ENCODE measurements around the gene RNU1-3.
"Not testable (repeated sequence)": the region's sequence is repeated elsewhere in the genome, so short reads cannot be mapped to it uniquely, and the experiment has no call there.

DNA sequence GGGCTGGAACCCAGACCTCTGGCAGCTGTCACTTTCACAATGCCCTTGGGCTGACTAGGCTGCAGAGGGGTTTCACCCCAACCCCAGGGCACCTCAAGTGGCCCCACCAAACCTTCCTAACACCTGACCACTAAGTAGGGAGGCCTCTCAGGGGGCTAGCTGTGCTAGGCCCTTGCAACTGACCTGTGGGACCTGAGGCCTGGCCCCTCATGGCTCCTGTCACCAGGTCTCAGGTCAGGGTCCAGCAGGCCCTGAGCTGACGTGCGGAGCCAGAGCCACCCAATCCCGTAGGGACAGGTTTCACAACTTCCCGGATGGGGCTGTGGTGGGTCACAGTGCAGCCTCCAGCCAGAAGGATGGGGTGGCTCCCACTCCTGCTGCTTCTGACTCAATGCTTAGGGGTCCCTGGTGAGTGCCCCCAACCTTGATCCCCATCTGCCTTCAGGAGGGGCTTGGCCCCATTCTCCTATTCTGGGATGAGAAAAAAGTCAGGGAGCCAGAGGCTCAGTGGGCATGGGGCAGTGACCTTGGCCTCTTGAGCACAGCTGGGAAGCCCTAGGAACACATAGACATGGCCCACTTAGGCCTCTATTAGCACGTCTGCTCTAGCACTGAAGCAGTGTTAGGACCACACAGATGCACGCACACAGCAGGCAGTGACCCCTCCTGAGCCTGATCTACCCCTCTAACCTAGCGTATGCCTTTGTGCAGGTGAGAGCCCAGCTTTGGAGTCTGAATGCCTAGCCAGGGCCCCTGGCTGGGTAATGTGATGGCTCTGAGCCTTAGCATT is 21.3 kb downstream of the RNU1-3 start:
- TF ChIP-seq, protein P1, sequence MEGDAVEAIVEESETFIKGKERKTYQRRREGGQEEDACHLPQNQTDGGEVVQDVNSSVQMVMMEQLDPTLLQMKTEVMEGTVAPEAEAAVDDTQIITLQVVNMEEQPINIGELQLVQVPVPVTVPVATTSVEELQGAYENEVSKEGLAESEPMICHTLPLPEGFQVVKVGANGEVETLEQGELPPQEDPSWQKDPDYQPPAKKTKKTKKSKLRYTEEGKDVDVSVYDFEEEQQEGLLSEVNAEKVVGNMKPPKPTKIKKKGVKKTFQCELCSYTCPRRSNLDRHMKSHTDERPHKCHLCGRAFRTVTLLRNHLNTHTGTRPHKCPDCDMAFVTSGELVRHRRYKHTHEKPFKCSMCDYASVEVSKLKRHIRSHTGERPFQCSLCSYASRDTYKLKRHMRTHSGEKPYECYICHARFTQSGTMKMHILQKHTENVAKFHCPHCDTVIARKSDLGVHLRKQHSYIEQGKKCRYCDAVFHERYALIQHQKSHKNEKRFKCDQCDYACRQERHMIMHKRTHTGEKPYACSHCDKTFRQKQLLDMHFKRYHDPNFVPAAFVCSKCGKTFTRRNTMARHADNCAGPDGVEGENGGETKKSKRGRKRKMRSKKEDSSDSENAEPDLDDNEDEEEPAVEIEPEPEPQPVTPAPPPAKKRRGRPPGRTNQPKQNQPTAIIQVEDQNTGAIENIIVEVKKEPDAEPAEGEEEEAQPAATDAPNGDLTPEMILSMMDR (IDR thresholded peaks at IDR 0.05), result not testable (repeated sequence)
- TF ChIP-seq POLR2A (IDR thresholded peaks at IDR 0.05), result not testable (repeated sequence)
